DMS114 treated with DMSO at 0.1 percent for 48 hours (cell line): ENCODE results near the gene DOCK4.

Source experiments
- DNase-seq: peaks from one replicate; lab custom pipeline; 2025; ENCODE audit not compliant: unreplicated experiment; lab: John Stamatoyannopoulos, UW

Gene DOCK4

GRCh38 chr7:112015146-112015545 is 191.1 kb downstream of the DOCK4 start:
- DNase-seq, result no peak

GRCh38 chr7:112014347-112014746 is 191.9 kb downstream of the DOCK4 start:
- no peak for DNase-seq

GRCh38 chr7:112013274-112013673 is 192.9 kb downstream of the DOCK4 start:
- DNase-seq, result no peak

GRCh38 chr7:112012242-112012641 is 194.0 kb downstream of the DOCK4 start:
- DNase-seq, result no peak

GRCh38 chr7:112010994-112011393 is 195.2 kb downstream of the DOCK4 start:
- no peak for DNase-seq

GRCh38 chr7:112010109-112010508 is 196.1 kb downstream of the DOCK4 start:
- no peak for DNase-seq

- no peak for DNase-seq
These were observed 197.1 kb downstream of the DOCK4 start for GRCh38 chr7:112009081-112009480.

GRCh38 chr7:112007185-112007584 is 199.0 kb downstream of the DOCK4 start:
- DNase-seq, result no peak

GRCh38 chr7:112006071-112006470 is 200.1 kb downstream of the DOCK4 start:
- DNase-seq, result no peak

- no peak for DNase-seq
These were observed 200.9 kb downstream of the DOCK4 start for GRCh38 chr7:112005205-112005775.

GRCh38 chr7:112001091-112001826 is 204.9 kb downstream of the DOCK4 start:
- DNase-seq, result no peak

GRCh38 chr7:111998326-111998725 is 207.9 kb downstream of the DOCK4 start:
- DNase-seq, result no peak

GRCh38 chr7:111997546-111997945 is 208.7 kb downstream of the DOCK4 start:
- DNase-seq, result no peak

- no peak for DNase-seq
These were observed 213.6 kb downstream of the DOCK4 start for GRCh38 chr7:111992601-111993000.

- no peak for DNase-seq
These were observed 215.6 kb downstream of the DOCK4 start for GRCh38 chr7:111990643-111991042.

GRCh38 chr7:111987886-111988285 is 218.3 kb downstream of the DOCK4 start:
- DNase-seq, result no peak

- DNase-seq, result no peak
These were observed 218.9 kb downstream of the DOCK4 start for GRCh38 chr7:111987115-111987826.

- DNase-seq, result no peak
These were observed 219.6 kb downstream of the DOCK4 start for GRCh38 chr7:111986601-111987000.

GRCh38 chr7:111985798-111986197 is 220.4 kb downstream of the DOCK4 start:
- no peak for DNase-seq

GRCh38 chr7:111982804-111983203 is 223.4 kb downstream of the DOCK4 start:
- no peak for DNase-seq

GRCh38 chr7:111982133-111982532 is 224.1 kb downstream of the DOCK4 start:
- DNase-seq, result no peak

GRCh38 chr7:111980725-111981124 is 225.5 kb downstream of the DOCK4 start:
- no peak for DNase-seq
